Stimulated activated CD4-positive, alpha-beta T cell treated with anti-CD3 and anti-CD28 coated beads, Interleukin-4, amount 100 ng/mL, for 4 hours (primary cell): ENCODE data around the gene HMCN2.

ENCODE experiments used
- DNase-seq, 2 experiments: peaks; one replicate each; pipeline ENCODE4 v3.0.0-alpha.2; 2020

HMCN2 gene

DNA sequence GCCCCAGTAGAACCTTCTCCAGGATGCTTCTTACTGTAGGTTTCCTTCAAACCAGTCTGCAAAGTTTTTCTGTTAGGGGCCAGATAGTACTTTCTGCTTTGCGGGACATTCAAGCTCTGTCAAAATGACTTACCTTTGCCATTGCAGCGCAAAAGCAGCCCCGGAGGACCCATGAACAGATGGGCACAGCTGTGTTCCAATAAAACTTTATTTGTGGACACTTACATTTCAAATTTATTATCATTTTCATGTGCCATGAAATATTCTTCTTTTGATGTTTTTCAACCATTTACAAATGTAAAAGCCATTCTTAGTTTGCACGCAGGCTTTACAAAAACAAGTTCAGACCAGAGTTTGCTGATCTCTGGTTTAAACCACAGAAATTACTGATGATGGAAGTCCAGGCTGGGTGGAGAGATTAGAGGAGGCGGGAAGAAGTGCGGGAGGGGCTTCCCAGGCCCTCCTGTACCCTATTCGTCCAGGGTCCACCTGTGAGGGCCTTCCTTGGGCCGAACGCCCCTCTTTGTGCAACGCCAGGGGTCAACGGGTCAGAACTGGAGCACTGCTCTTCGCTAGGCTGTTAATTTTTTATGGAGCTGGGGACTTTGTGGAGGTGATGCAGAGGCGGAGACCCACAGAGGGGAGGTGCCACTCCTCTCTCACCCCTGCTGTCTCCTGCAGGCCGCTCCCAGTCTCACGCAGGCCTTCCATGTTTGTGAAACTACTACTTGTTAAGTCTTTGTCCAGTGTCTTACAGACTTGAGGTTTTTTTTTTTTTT lies 171.6 kb downstream of the HMCN2 start:
- DNase-seq = no peak

DNA sequence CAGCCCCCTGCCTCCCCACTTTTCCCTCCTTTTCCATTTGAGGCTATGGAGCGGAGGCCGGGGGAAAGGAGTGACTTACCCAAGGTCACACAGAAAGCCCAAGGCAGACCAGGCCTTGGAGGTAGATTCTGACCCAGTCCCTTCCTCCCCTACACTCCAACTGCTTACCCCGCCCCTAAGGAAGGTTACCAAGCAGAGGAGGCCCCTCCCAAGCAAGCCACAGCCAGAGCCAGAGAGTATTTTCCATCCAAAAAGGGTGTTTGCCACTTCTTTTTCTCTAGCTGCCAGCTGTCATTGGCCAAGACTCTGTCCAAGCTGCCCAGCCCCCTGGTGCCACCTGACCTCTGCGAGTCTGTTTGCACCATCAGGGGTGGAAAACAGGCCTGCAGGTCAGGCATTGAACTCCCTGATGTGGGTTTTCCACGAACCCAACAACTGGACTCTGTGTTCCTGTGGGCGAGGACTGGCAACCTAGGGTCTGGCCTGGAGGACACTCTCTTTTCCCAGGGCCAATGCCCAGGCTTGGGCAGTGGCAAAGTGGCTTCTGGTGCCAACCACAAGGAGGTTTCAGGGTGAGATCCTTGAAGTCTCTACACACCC lies 172.9 kb downstream of the HMCN2 start:
- DNase-seq = no peak

DNA sequence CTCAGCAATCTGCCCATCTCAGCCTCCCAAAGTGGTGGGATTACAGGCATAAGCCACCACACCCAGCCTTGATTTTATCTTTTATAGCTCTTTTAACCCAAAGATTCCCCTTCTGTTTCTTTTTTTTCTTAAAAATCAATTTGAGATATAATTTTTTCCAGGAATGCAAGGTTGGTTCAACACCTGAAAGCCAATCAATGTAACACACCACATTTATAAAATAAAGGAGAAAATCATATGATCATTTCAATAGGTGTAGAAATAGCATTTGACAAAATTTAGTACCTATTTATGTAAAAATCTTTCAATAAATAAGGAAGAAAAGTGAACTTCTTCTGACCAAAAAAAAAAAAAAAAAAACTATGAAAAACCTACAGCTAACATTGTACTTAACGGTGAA lies 175.5 kb downstream of the HMCN2 start:
- DNase-seq = no peak

GRCh38 chr9:130442746-130443455 lies 177.3 kb downstream of the HMCN2 start:
- DNase-seq = no peak

DNA sequence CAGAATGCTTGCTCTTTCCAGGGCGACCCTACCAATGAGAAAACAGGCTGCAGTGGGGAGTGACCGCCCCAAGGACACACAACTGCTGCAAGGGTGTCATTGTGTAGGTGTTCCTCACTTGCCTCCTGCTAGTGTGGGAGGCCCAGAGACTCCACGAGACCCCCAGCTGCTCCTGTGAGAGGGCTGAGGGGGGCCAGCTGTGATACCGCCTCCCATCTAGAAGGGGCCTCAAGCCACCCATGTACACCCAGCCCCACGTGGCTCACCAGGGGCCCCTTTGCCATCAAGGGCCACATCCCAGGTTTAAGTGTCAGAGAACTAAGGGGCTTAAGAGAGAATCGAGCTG lies 177.9 kb downstream of the HMCN2 start:
- DNase-seq = no peak

- no peak for DNase-seq
These were observed 178.4 kb downstream of the HMCN2 start for GRCh38 chr9:130443840-130444492.

- DNase-seq = peak; percentile 60 to 63
These were observed 179.1 kb downstream of the HMCN2 start, which contains the start of gene ASS1 for GRCh38 chr9:130444565-130445221. ASS1 (plus strand) TSS chr9:130444961; CDS start chr9:130452229, 7,268 bp downstream.

DNA sequence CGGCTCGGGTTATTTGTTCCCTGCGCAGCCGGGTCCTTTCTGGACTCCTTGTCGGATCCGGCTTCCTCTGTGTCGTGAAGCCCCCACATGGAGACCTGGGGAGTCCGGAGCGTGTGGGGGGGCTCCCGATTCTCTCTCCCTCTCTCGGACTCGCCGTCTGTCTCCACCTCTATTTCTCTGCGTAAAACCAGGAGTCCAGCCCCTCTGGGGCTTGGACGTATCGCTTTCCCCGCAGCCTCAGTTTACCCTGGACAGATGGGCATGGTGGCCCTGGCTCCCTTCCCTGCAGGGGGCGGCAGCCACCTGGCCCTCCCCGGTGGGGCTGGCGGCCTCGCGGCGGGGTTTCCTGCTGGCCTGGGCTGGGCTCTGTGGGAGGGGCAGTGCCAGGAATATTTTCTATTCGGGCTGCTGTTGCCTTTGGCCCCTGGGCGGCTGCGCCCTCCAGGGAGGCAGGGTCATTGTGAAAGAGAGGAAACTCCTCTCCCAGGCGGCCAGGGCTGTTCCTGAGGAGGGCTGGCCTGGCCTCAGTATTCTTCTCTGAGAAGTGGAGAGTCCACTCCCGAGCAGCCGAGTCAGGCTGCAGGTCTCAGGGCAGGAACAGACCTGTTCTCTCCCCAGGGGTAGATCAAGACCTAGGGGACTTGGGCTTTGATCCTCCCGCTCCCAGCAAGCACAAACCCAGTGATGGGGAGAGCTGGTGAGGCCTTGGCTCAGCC lies 179.9 kb downstream of the HMCN2 start:
- DNase-seq = no peak

- DNase-seq = no peak
These were observed 180.7 kb downstream of the HMCN2 start for GRCh38 chr9:130446101-130446861.

- DNase-seq = no peak
These were observed 181.7 kb downstream of the HMCN2 start for GRCh38 chr9:130447193-130447816.

DNA sequence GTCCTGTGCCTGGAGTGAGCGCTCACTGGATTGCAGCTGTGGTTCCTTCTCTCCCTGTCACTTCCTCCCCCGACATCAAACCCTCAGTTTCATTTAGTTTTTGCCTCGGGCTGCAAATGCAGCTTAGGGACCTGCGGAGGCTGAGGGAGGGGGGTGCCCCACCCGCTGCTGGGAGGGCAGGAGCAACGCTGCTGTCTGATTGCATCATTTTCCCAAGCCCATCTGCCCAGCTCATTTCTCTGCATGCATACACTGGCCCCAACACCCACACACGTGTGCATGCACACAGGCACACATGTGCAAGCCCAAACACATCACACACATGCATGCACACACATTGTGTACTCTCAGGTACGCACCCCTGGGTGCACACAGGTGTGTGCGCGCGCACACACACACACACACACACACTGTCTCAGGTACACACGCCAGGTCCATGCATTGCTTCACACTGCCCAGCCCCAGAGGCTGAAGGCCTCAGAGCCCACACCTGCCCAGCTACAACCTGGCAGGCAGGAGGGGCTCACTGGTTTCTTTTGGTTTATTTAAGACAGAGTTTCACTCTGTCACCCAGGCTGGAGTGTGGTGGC lies 182.6 kb downstream of the HMCN2 start:
- DNase-seq = no peak

- DNase-seq = no peak
These were observed 183.4 kb downstream of the HMCN2 start for GRCh38 chr9:130448771-130449603.

DNA sequence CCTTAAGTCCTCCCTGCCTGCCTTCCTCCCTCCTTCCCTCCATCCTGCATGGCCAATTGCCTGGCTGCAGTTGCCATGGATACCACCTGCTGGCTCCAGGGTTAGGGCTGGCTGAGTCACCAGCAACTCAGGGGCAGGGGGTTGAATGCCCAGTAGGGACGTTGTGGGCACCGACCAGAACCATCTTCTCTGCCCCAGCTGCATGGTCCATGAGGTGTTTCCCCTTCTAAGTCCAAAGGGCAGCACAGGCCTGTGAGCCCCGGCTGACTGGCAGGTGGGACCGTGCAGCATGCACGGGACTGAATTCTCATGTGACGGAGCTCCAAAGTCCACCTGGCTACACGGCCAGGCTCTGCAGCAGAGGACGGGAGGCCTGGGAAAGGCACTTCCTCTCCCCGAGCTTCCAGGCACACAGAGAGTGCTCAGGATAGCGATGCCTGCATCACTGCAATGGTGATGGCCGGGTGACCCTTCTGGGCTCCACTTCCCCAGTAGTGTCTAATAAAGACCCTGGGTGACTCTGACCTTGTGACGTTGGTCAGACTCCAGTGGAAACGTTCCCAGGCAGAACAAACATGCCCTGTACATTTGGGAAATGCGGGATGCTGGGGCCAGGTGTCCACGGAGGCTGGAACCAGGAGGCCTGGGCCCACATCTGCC lies 184.9 kb downstream of the HMCN2 start:
- no peak for DNase-seq

- no peak for DNase-seq
These were observed 185.4 kb downstream of the HMCN2 start for GRCh38 chr9:130451004-130451390.

GRCh38 chr9:130451509-130452388 lies 186.2 kb downstream of the HMCN2 start:
- no peak for DNase-seq

GRCh38 chr9:130452835-130453234 lies 187.3 kb downstream of the HMCN2 start:
- no peak for DNase-seq

DNA sequence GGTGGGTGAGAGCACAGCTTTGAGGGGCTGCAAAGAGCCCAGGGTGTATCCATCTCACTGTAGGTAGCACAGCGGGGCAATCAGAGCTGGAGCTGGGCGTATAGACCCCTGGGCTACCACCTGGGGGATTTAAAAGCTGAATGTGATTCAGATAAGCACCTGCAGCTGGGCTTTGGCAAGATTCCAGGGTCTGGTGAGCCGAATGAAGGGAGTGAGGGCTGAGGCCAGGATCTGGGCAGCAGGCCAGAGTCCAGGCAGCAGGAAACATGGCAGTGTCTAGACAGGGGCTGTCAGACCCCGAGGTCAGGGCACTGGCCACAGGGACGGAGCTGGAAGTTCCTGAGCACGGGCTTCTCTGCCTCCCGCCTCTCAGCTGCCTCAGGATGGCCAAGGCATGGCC lies 187.9 kb downstream of the HMCN2 start:
- no peak for DNase-seq
